GM12865 (cell line): ENCODE results near the gene OR10A3.

Experiments
- DNase-seq: peaks from one replicate; pipeline ENCODE4 v3.0.0; 2010; ENCODE audit warnings: low read depth
- H3K4me3 ChIP-seq: 2 replicates; pipeline ENCODE4 v1.5.1; 2011; ENCODE audit warnings: mild to moderate bottlenecking, low read depth, low read length, control low read depth
- CTCF ChIP-seq: IDR thresholded peaks from 2 replicates; pipeline ENCODE4 v1.5.1; 2011; ENCODE audit warnings: low read length, control low read depth, low read depth, inconsistent platforms; ENCODE audit not compliant: insufficient read depth; ENCODE audit errors: missing control alignments

The OR10A3 gene

GRCh38 chr11:7941146-7941545, 362 bp downstream of the OR10A3 start:
- no peak for TF ChIP-seq CTCF
- DNase-seq = no peak
- no peak overlapping the region for H3K4me3 ChIP-seq

GRCh38 chr11:7936615-7937014, 4.9 kb downstream of the OR10A3 start:
- TF ChIP-seq CTCF = no peak
- H3K4me3 ChIP-seq = no peak overlapping the region
- no peak for DNase-seq

- H3K4me3 ChIP-seq = no peak within 1 kb of the TSS
- TF ChIP-seq CTCF = no peak
- no peak for DNase-seq
Observed at GRCh38 chr11:7931168-7931567, 10.3 kb downstream of the OR10A3 start, which contains the start of gene OR10A6. OR10A6 (minus strand) TSS chr11:7931268; CDS start chr11:7928662, 2,606 bp downstream.

GRCh38 chr11:7927635-7928034, 13.9 kb downstream of the OR10A3 start:
- DNase-seq = no peak
- TF ChIP-seq CTCF = no peak
- H3K4me3 ChIP-seq = no peak overlapping the region

GRCh38 chr11:7924536-7924935, 17.0 kb downstream of the OR10A3 start:
- DNase-seq = no peak
- TF ChIP-seq CTCF = no peak
- H3K4me3 ChIP-seq = no peak overlapping the region

GRCh38 chr11:7918141-7918540, 23.4 kb downstream of the OR10A3 start:
- DNase-seq = no peak
- TF ChIP-seq CTCF = no peak
- H3K4me3 ChIP-seq = no peak overlapping the region

- no peak for TF ChIP-seq CTCF
- no peak overlapping the region for H3K4me3 ChIP-seq
- no peak for DNase-seq
Observed at GRCh38 chr11:7911011-7911410, 30.5 kb downstream of the OR10A3 start.
